Measurements from ENCODE around the gene CCNY.

CCNY gene

DNA sequence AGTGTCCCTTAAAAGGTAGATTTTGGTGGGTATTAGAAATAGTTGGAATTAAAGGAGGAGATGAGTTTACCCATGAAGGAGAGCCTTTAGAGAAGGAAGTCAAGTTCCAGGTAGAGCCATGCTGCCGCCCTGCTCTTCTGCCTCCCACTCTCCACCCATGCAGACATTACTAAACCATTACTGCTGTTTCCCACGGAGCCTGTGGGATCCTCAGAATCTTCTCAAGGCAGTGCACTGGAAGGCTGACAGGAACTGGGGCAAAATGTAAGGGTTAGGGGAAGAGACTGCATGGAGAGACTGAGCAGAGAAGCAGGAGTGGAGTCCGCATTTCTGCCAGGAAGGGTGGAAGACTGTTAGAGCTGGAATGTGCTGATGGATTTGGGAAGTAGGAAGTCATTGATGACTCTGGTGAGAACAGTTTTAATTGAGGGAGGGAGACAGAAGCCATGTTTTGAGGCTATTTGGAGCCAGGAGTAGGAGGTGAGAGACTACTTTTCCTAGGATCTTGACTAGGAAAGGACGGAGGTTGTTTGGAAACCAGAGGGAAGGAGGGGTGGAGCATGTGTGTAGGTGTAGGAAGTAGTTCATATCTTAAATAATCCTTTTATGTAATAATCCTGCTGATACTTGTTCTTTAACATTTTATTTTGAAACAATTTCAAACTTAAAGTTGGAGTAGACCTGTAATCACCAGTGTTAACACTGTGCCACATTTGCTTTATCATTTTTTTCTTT, 109.0 kb downstream of the CCNY start:
- no peak overlapping the region for H3K27ac ChIP-seq
- TF ChIP-seq ZFX (IDR thresholded peaks at IDR 0.05; ENCODE audit: borderline replicate concordance) (no peak), CTCF (IDR thresholded peaks at IDR 0.05) (no peak)

DNA sequence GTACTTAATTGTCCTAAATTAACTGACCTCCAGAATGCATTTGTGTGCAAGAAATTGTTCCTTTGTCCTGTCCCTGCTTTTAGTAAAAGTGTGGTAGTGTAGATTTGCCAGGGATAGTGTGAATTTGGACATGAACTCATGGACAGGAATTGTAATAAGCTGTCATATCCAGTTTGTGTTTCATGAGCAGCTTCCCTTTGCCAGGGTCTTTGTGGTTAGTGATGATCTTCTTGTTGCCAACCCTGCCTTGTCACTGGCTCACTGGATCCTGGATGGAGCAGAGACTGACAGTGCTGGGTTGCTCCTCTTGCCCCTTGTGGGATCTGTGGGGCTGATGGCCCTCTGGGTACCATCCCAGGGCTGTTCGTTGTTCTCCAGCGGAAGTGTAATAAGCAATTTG, 110.1 kb downstream of the CCNY start:
- H3K27ac ChIP-seq = no peak overlapping the region
- no peak for TF ChIP-seq CTCF (IDR thresholded peaks at IDR 0.05)
- TF ChIP-seq ZFX (IDR thresholded peaks at IDR 0.05; ENCODE audit: borderline replicate concordance) = no peak

- TF ChIP-seq CTCF (IDR thresholded peaks at IDR 0.05) = no peak
- no peak for TF ChIP-seq ZFX (IDR thresholded peaks at IDR 0.05; ENCODE audit: borderline replicate concordance)
- H3K27ac ChIP-seq = no peak overlapping the region
Observed at GRCh38 chr10:35447693-35448407, 111.5 kb downstream of the CCNY start.

GRCh38 chr10:35448687-35449662, 112.7 kb downstream of the CCNY start:
- no peak overlapping the region for H3K27ac ChIP-seq
- TF ChIP-seq ZFX (IDR thresholded peaks at IDR 0.05; ENCODE audit: borderline replicate concordance) (no peak), CTCF (IDR thresholded peaks at IDR 0.05) (no peak)

- no peak overlapping the region for H3K27ac ChIP-seq
- no peak for TF ChIP-seq ZFX (IDR thresholded peaks at IDR 0.05; ENCODE audit: borderline replicate concordance)
- TF ChIP-seq CTCF (IDR thresholded peaks at IDR 0.05) = no peak
Observed at GRCh38 chr10:35449944-35450343, 113.6 kb downstream of the CCNY start.

GRCh38 chr10:35451151-35452016, 115.1 kb downstream of the CCNY start:
- TF ChIP-seq CTCF (IDR thresholded peaks at IDR 0.05) = no peak
- no peak overlapping the region for H3K27ac ChIP-seq
